Central memory CD4-positive, alpha-beta T cell (primary cell): ENCODE data around the gene NODAL.
A peak's percentile ranks its signal among the peaks of the same experiment; 100 is the strongest.

Experiments used
- DNase-seq: peaks from one replicate; pipeline ENCODE4 v3.0.0; 2022

NODAL gene

GRCh38 chr10:70462349-70462984, 21.0 kb upstream of the NODAL start:
- DNase-seq, result no peak

- DNase-seq, result peak; percentile 25
These were observed 20.2 kb upstream of the NODAL start for GRCh38 chr10:70461397-70462348.

- no peak for DNase-seq
These were observed 18.5 kb upstream of the NODAL start for GRCh38 chr10:70459774-70460490.

GRCh38 chr10:70459061-70459773, 17.7 kb upstream of the NODAL start:
- DNase-seq, result no peak

- DNase-seq, result no peak
These were observed 17.0 kb upstream of the NODAL start for GRCh38 chr10:70458329-70459060.

GRCh38 chr10:70457759-70458305, 16.4 kb upstream of the NODAL start:
- DNase-seq, result no peak

GRCh38 chr10:70456164-70456563, 14.7 kb upstream of the NODAL start:
- DNase-seq, result no peak

GRCh38 chr10:70455213-70455630, 13.7 kb upstream of the NODAL start:
- no peak for DNase-seq

GRCh38 chr10:70448236-70448635, 6.8 kb upstream of the NODAL start:
- no peak for DNase-seq

GRCh38 chr10:70445718-70446657, 4.5 kb upstream of the NODAL start:
- no peak for DNase-seq

GRCh38 chr10:70444744-70445143, 3.3 kb upstream of the NODAL start:
- no peak for DNase-seq

GRCh38 chr10:70442332-70442988, 979 bp upstream of the NODAL start:
- no peak for DNase-seq

GRCh38 chr10:70441895-70442309, 421 bp upstream of the NODAL start:
- no peak for DNase-seq

GRCh38 chr10:70440296-70441160, 953 bp downstream of the NODAL start:
- DNase-seq, result no peak

- DNase-seq, result no peak
These were observed 3.8 kb downstream of the NODAL start for GRCh38 chr10:70437721-70438120.

- DNase-seq, result no peak
These were observed 6.0 kb downstream of the NODAL start for GRCh38 chr10:70435241-70436085.

GRCh38 chr10:70433581-70434280, 7.8 kb downstream of the NODAL start:
- DNase-seq, result no peak
